MM.1S (cell line): ENCODE data around the gene MIGA1.
"Not testable (repeated sequence)": the region's sequence is repeated elsewhere in the genome, so short reads cannot be mapped to it uniquely, and the experiment has no call there.

Experiments
- DNase-seq: peaks from one replicate; pipeline ENCODE4 v3.0.0-alpha.2; 2015
- H2AFZ ChIP-seq: fragments of 300-600 bp; sonication (generic); 2 replicates; pipeline ENCODE4 v1.6.0; 2016; ENCODE audit warnings: antibody characterized with exemption, low read length
- H3F3A ChIP-seq: fragments of 300-600 bp; sonication (generic); 2 replicates; pipeline ENCODE4 v1.6.1; 2016; ENCODE audit warnings: mild to moderate bottlenecking, antibody characterized with exemption, low read length, moderate library complexity, mixed read lengths; ENCODE audit not compliant: insufficient read depth
- H3K27ac ChIP-seq: fragments of 300-600 bp; sonication (generic); 2 replicates; pipeline ENCODE4 v1.5.1; 2016; ENCODE audit warnings: mild to moderate bottlenecking, low read length
- H3K27me3 ChIP-seq: fragments of 300-600 bp; sonication (generic); replicated peaks from 2 replicates; pipeline ENCODE4 v1.6.0; 2016; ENCODE audit warnings: low read length; ENCODE audit not compliant: insufficient read depth
- H3K36me3 ChIP-seq: fragments of 300-600 bp; sonication (generic); replicated peaks from 2 replicates; pipeline ENCODE4 v1.6.1; 2016; ENCODE audit warnings: mild to moderate bottlenecking, low read length, mixed read lengths; ENCODE audit not compliant: insufficient read depth
- H3K4me1 ChIP-seq: fragments of 300-600 bp; sonication (generic); 2 replicates; pipeline ENCODE4 v1.6.1; 2016; ENCODE audit warnings: low read length, mixed read lengths
- H3K4me2 ChIP-seq: fragments of 300-600 bp; sonication (generic); 2 replicates; pipeline ENCODE4 v1.6.0; 2016; ENCODE audit warnings: low read depth, low read length
- H3K4me3 ChIP-seq: fragments of 300-600 bp; sonication (generic); 2 replicates; pipeline ENCODE4 v1.5.1; 2016; ENCODE audit warnings: low read length, mixed read lengths
- H3K79me2 ChIP-seq: fragments of 300-600 bp; sonication (generic); 2 replicates; pipeline ENCODE4 v1.6.1; 2016; ENCODE audit warnings: mixed run types, low read length, mixed read lengths
- H3K9ac ChIP-seq: fragments of 300-600 bp; sonication (generic); 2 replicates; pipeline ENCODE4 v1.6.1; 2016; ENCODE audit warnings: low read length, mixed read lengths
- H3K9me2 ChIP-seq: fragments of 300-600 bp; sonication (generic); replicated peaks from 2 replicates; pipeline ENCODE4 v1.6.1; 2016; ENCODE audit warnings: mild to moderate bottlenecking, low read length, mixed read lengths; ENCODE audit not compliant: insufficient read depth
- H3K9me3 ChIP-seq: fragments of 300-600 bp; sonication (generic); replicated peaks from 2 replicates; pipeline ENCODE4 v1.6.1; 2016; ENCODE audit warnings: mild to moderate bottlenecking, low read length, mixed read lengths; ENCODE audit not compliant: insufficient read depth
- H4K20me1 ChIP-seq: fragments of 300-600 bp; sonication (generic); 2 replicates; pipeline ENCODE4 v1.6.1; 2016; ENCODE audit warnings: mild to moderate bottlenecking, low read length, moderate library complexity, mixed read lengths; ENCODE audit not compliant: insufficient read depth
- CTCF ChIP-seq: fragments of 300-600 bp; sonication (generic); IDR thresholded peaks from 2 replicates; pipeline ENCODE4 v1.5.1; 2016; ENCODE audit warnings: antibody characterized with exemption, low read length, mixed read lengths
- EZH2 ChIP-seq: fragments of 300-600 bp; sonication (generic); optimal IDR thresholded peaks from 2 replicates; pipeline ENCODE3; 2017; ENCODE audit warnings: low read depth, mild to moderate bottlenecking, antibody characterized with exemption, low read length, mixed read lengths
- EZH2phosphoT487 ChIP-seq: fragments of 300-600 bp; sonication (generic); IDR thresholded peaks from 2 replicates; pipeline ENCODE4 v1.6.1; 2018; ENCODE audit warnings: antibody characterized with exemption, low read length

MIGA1 gene

GRCh38 chr1:77741316-77741715 is 38.1 kb upstream of the MIGA1 start:
- no peak overlapping the region for H3K27ac ChIP-seq
- H4K20me1 ChIP-seq, result no peaks in the 10 kb centered on the region
- no peaks in the 10 kb centered on the region for H3K27me3 ChIP-seq
- H2AFZ ChIP-seq, result no peak overlapping the region
- H3F3A ChIP-seq, result no peaks in the 10 kb centered on the region
- H3K4me2 ChIP-seq, result no peak overlapping the region
- H3K9me3 ChIP-seq, result no peaks in the 10 kb centered on the region
- no peak overlapping the region for H3K4me3 ChIP-seq
- no peaks in the 10 kb centered on the region for H3K4me1 ChIP-seq
- no peak overlapping the region for H3K9ac ChIP-seq
- DNase-seq, result no peak
- no peak for TF ChIP-seq EZH2phosphoT487
- H3K36me3 ChIP-seq, result 0 out of 2 replicates have a peak, but pooled peaks cover 9% of the 10 kb centered on the region
- H3K9me2 ChIP-seq, result no peaks in the 10 kb centered on the region
- peaks cover 27% of the 10 kb centered on the region for H3K79me2 ChIP-seq

- no peaks in the 10 kb centered on the region for H3K4me1 ChIP-seq
- no peak overlapping the region for H3K27ac ChIP-seq
- H2AFZ ChIP-seq, result no peak overlapping the region
- H3K27me3 ChIP-seq, result no peaks in the 10 kb centered on the region
- H3K9me3 ChIP-seq, result no peaks in the 10 kb centered on the region
- TF ChIP-seq CTCF (no peak), EZH2phosphoT487 (no peak), EZH2 (no peak)
- no peaks in the 10 kb centered on the region for H3K9me2 ChIP-seq
- H3K9ac ChIP-seq, result no peak overlapping the region
- no peak overlapping the region for H3K4me3 ChIP-seq
- H3K4me2 ChIP-seq, result no peak overlapping the region
- H3K36me3 ChIP-seq, result 0 out of 2 replicates have a peak, but pooled peaks cover 9% of the 10 kb centered on the region
- no peaks in the 10 kb centered on the region for H3F3A ChIP-seq
- DNase-seq, result no peak
- peaks cover 31% of the 10 kb centered on the region for H3K79me2 ChIP-seq
- H4K20me1 ChIP-seq, result no peaks in the 10 kb centered on the region
Measured at GRCh38 chr1:77742011-77742555, 37.4 kb upstream of the MIGA1 start.

- DNase-seq, result no peak
- H3K9ac ChIP-seq, result no peak overlapping the region
- H3K4me1 ChIP-seq, result no peaks in the 10 kb centered on the region
- TF ChIP-seq CTCF, result no peak
- no peak for TF ChIP-seq EZH2
- TF ChIP-seq EZH2phosphoT487, result no peak
- H3K9me2 ChIP-seq, result no peaks in the 10 kb centered on the region
- no peaks in the 10 kb centered on the region for H3F3A ChIP-seq
- peaks cover 54% of the 10 kb centered on the region for H3K79me2 ChIP-seq
- no peaks in the 10 kb centered on the region for H4K20me1 ChIP-seq
- no peaks in the 10 kb centered on the region for H3K9me3 ChIP-seq
- H3K27ac ChIP-seq, result no peak overlapping the region
- H2AFZ ChIP-seq, result no peak overlapping the region
- no peak overlapping the region for H3K4me2 ChIP-seq
- no peaks in the 10 kb centered on the region for H3K27me3 ChIP-seq
- 0 out of 2 replicates have a peak, but pooled peaks cover under 1% of the 10 kb centered on the region for H3K36me3 ChIP-seq
- H3K4me3 ChIP-seq, result no peak overlapping the region
Measured at GRCh38 chr1:77744576-77744975, 34.9 kb upstream of the MIGA1 start.

- not testable (repeated sequence) for H3K27me3 ChIP-seq, DNase-seq, H4K20me1 ChIP-seq, H3K27ac ChIP-seq, H3K9me3 ChIP-seq, H3K36me3 ChIP-seq, H3K4me3 ChIP-seq, H3K9me2 ChIP-seq, H3K4me1 ChIP-seq, H3F3A ChIP-seq, H2AFZ ChIP-seq, H3K4me2 ChIP-seq, H3K9ac ChIP-seq
- H3K79me2 ChIP-seq, result peaks cover 77% of the 10 kb centered on the region
Measured at GRCh38 chr1:77749489-77749888, 30.0 kb upstream of the MIGA1 start.
